ENCODE data around the gene ADRA2C.

The ADRA2C gene

GRCh38 chr4:3735196-3735595, 31.0 kb upstream of the ADRA2C start:
- DNase-seq = no peak

GRCh38 chr4:3736290-3736689, 29.9 kb upstream of the ADRA2C start:
- no peak for DNase-seq

- DNase-seq = no peak
Measured at GRCh38 chr4:3736806-3737205, 29.4 kb upstream of the ADRA2C start.

GRCh38 chr4:3739577-3739976, 26.6 kb upstream of the ADRA2C start:
- no peak for DNase-seq

- DNase-seq = no peak
Measured at GRCh38 chr4:3740256-3740655, 25.9 kb upstream of the ADRA2C start.

GRCh38 chr4:3741217-3742011, 24.8 kb upstream of the ADRA2C start:
- no peak for DNase-seq

- DNase-seq = no peak
Measured at GRCh38 chr4:3742610-3743009, 23.6 kb upstream of the ADRA2C start.

- DNase-seq = no peak
Measured at GRCh38 chr4:3744232-3744631, 22.0 kb upstream of the ADRA2C start.

GRCh38 chr4:3744901-3745300, 21.3 kb upstream of the ADRA2C start:
- DNase-seq = no peak

- DNase-seq = no peak
Measured at GRCh38 chr4:3745886-3746656, 20.1 kb upstream of the ADRA2C start.

GRCh38 chr4:3746701-3747580, 19.2 kb upstream of the ADRA2C start:
- DNase-seq = no peak

- no peak for DNase-seq
Measured at GRCh38 chr4:3747581-3747904, 18.6 kb upstream of the ADRA2C start.

- DNase-seq = no peak
Measured at GRCh38 chr4:3748136-3748898, 17.9 kb upstream of the ADRA2C start.

GRCh38 chr4:3749081-3749480, 17.1 kb upstream of the ADRA2C start:
- DNase-seq = no peak

GRCh38 chr4:3750334-3750733, 15.9 kb upstream of the ADRA2C start:
- DNase-seq = no peak

GRCh38 chr4:3752022-3752421, 14.2 kb upstream of the ADRA2C start:
- no peak for DNase-seq

GRCh38 chr4:3753726-3754412, 12.3 kb upstream of the ADRA2C start:
- no peak for DNase-seq

GRCh38 chr4:3756343-3757059, 9.7 kb upstream of the ADRA2C start:
- DNase-seq = no peak

GRCh38 chr4:3759236-3759635, 6.9 kb upstream of the ADRA2C start:
- DNase-seq = no peak

GRCh38 chr4:3760346-3760745, 5.8 kb upstream of the ADRA2C start:
- no peak for DNase-seq

GRCh38 chr4:3760841-3761240, 5.3 kb upstream of the ADRA2C start:
- no peak for DNase-seq

Data from NCI-H226 (cell line).